Measurements from ENCODE around the gene PIGS. TPM values are rescaled to one million over a fixed set of nuclear protein-coding genes. Genes with fewer than 3 reads are reported as not detected.
A peak's percentile ranks its signal among the peaks of the same experiment; 100 is the strongest.

Gene PIGS
- total RNA-seq (2014; rRNA removed; shearing (Covaris generic)), result 57.8 and 76.0 TPM in 2 replicates
- polyA plus RNA-seq (2016; fragmentation: Nextera tagmentation; extraction: Ambion mirVana), result 68.8 and 72.7 TPM in 2 replicates

DNA sequence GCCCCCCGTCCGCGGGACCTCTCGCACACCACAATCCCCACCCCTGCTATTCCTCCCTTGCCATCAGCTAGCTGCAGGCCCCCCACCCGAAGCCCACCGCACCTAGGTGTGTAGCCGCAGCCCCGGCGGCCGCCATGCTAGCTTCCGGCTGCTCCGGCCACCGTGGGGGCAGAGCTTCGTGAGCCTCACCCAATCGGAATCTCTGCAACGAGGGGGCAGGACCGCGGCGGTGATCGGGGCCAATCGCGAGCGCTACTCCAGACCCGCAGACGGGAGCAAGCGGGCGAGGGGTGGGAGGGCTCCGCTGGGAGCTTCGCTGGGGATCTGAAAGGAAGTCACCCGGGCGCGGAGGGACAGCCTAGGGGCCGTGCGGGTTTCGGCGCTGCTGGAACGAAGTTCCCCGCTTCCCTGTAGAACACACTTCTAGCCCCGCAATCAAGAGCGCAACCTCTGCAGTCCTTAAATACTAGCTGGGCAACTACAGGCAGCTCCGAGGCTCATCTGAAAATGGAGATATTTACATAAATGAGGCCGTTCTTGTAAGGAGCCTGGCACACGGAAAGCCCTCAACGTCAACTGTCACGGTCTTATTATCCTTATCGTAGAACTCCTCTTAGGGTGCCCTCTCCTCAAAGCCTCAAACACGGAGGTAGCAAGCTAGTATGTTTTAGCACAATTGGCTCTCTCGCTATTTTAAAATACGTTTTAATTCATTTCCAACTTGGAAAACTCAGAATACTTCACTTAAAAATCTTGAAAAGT, at the start of gene PIGS:
TSS of gene PIGS (minus strand) at position 164 of the 762 bp plus-strand sequence. CDS start at position 136, 28 bp downstream.
- no peaks in the 10 kb centered on the region for H4K20me1 ChIP-seq (ENCODE audit: insufficient read depth)
- H3K9ac ChIP-seq, result peak within 1 kb of the TSS; percentile 83
- no peaks in the 10 kb centered on the region for H3F3A ChIP-seq (ENCODE audit: insufficient read depth)
- no peaks in the 10 kb centered on the region for H3K36me3 ChIP-seq (ENCODE audit: low read depth)
- 1 to 2% methylated on average over 45 to 49 of the region's 49 CpGs for whole genome bisulfite sequencing, 2 experiments (ENCODE audit: low coverage in 1 of 2, low lambda C conversion rate in 2 of 2, missing lambda C conversion rate in 2 of 2)
- H3K4me2 ChIP-seq (ENCODE audit: unreplicated experiment), result peak within 1 kb of the TSS; percentile 94
- no peaks in the 10 kb centered on the region for H3K9me2 ChIP-seq (ENCODE audit: insufficient read depth)
- H3K79me2 ChIP-seq (ENCODE audit: insufficient read depth), result peaks cover 43% of the 10 kb centered on the region
- H3K4me3 ChIP-seq, result peak within 1 kb of the TSS; percentile 80
- peak within 1 kb of the TSS; percentile 94 for H2AFZ ChIP-seq
- peaks cover 14% of the 10 kb centered on the region; the same call in 1 of the 2 replicates for H3K4me1 ChIP-seq (ENCODE audit: insufficient read depth)
- H3K9me3 ChIP-seq (ENCODE audit: low read depth), result no peaks in the 10 kb centered on the region
- no peaks in the 10 kb centered on the region for H3K27me3 ChIP-seq (replicated peaks; ENCODE audit: insufficient read depth)
- DNase-seq, result peak; percentile 97
- in situ Hi-C loops (cut with MboI), result no loop called here
- no peak for TF ChIP-seq EZH2phosphoT487 (IDR thresholded peaks at IDR 0.05; ENCODE audit: insufficient read depth, low read depth)
- TF ChIP-seq EZH2 (IDR thresholded peaks at IDR 0.05; ENCODE audit: insufficient read depth, poor library complexity, severe bottlenecking), result no peak
- H3K27ac ChIP-seq, result 0 out of 2 replicates have a peak within 1 kb of the TSS, but pooled peaks have one; percentile 3

DNA sequence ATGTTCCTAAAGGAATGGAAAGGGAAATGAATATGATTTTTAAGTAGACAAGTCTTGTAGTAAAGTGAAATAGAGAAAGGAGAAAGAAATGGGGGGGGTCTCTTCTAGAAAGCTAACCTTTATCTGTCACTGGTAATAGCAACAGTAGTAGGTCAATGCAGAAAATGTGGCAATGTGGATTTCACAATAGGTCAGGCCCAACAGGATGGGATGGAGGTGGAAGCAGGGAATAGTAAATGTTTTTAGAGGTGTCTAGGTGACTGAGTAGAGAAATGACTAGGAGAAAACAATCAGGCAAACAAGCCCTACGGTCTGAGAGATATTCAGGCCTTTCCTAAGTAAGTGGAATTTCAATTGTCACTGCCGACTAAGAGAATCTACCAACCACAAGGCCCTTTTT, 48.7 kb upstream of the PIGS start:
- H3K27ac ChIP-seq, result no peak overlapping the region
- WGBS, 2 experiments (ENCODE audit: low coverage in 1 of 2, low lambda C conversion rate in 2 of 2, missing lambda C conversion rate in 2 of 2), result 92 to 98% methylated on average over 2 of the region's 2 CpGs

GRCh38 chr17:28618464-28618863, 47.1 kb upstream of the PIGS start:
- Histone ChIP-seq H2AFZ (no peak overlapping the region), H3K36me3 (ENCODE audit: low read depth) (peaks cover 91% of the 10 kb centered on the region), H3K4me1 (ENCODE audit: insufficient read depth) (no peaks in the 10 kb centered on the region), H3K9me3 (ENCODE audit: low read depth) (no peaks in the 10 kb centered on the region), H3K4me3 (no peak overlapping the region), H3F3A (ENCODE audit: insufficient read depth) (peaks cover 5% of the 10 kb centered on the region; the same call in 1 of the 2 replicates), H3K79me2 (ENCODE audit: insufficient read depth) (no peaks in the 10 kb centered on the region), H3K9ac (no peak overlapping the region), H3K4me2 (ENCODE audit: unreplicated experiment) (no peak overlapping the region), H3K27ac (no peak overlapping the region), H3K27me3 (replicated peaks; ENCODE audit: insufficient read depth) (no peaks in the 10 kb centered on the region), H4K20me1 (ENCODE audit: insufficient read depth) (no peaks in the 10 kb centered on the region), H3K9me2 (ENCODE audit: insufficient read depth) (no peaks in the 10 kb centered on the region)
- WGBS, 2 experiments (ENCODE audit: low coverage in 1 of 2, low lambda C conversion rate in 2 of 2, missing lambda C conversion rate in 2 of 2), result 99% methylated on average over 3 of the region's 3 CpGs
- in situ Hi-C loops (cut with MboI), result no loop called here
- DNase-seq, result no peak
- TF ChIP-seq EZH2phosphoT487 (IDR thresholded peaks at IDR 0.05; ENCODE audit: insufficient read depth, low read depth) (no peak), EZH2 (IDR thresholded peaks at IDR 0.05; ENCODE audit: insufficient read depth, poor library complexity, severe bottlenecking) (no peak)

More for the DNA sequence above, 48.7 kb upstream of the PIGS start:
- Histone ChIP-seq H3K36me3 (ENCODE audit: low read depth) (peaks cover 93% of the 10 kb centered on the region), H3K4me1 (ENCODE audit: insufficient read depth) (no peaks in the 10 kb centered on the region), H3K4me3 (no peak overlapping the region), H3K9ac (no peak overlapping the region), H3F3A (ENCODE audit: insufficient read depth) (peaks cover 5% of the 10 kb centered on the region; the same call in 1 of the 2 replicates), H3K4me2 (ENCODE audit: unreplicated experiment) (no peak overlapping the region), H3K9me2 (ENCODE audit: insufficient read depth) (no peaks in the 10 kb centered on the region), H3K27me3 (replicated peaks; ENCODE audit: insufficient read depth) (no peaks in the 10 kb centered on the region), H3K79me2 (ENCODE audit: insufficient read depth) (no peaks in the 10 kb centered on the region), H4K20me1 (ENCODE audit: insufficient read depth) (no peaks in the 10 kb centered on the region), H2AFZ (no peak overlapping the region), H3K9me3 (ENCODE audit: low read depth) (no peaks in the 10 kb centered on the region)
- in situ Hi-C loops (cut with MboI), result no loop called here
- TF ChIP-seq EZH2 (IDR thresholded peaks at IDR 0.05; ENCODE audit: insufficient read depth, poor library complexity, severe bottlenecking) (no peak), EZH2phosphoT487 (IDR thresholded peaks at IDR 0.05; ENCODE audit: insufficient read depth, low read depth) (no peak)
- no peak for DNase-seq

DNA sequence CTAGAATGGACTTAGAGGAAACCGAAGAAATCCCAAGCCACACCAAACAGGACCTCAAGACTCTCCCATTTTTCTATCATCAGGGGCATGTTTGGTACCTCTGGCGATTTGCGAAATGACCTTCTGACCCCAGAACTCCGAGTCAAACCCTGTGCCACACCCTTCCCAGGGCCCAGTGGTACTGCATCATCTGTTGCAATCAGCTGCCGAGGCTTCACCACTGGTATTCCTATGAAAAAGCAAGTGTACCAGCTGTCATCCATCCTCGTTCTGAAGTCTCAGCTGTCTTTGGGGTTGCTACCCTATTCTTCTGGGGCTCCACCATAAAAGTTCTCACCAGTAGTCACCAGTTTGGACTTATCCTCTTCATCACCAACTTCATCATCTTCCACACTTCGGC, 45.0 kb upstream of the PIGS start:
- H3K27me3 ChIP-seq (replicated peaks; ENCODE audit: insufficient read depth), result no peaks in the 10 kb centered on the region

More for the DNA sequence above, 45.0 kb upstream of the PIGS start:
- no peaks in the 10 kb centered on the region for H3K4me1 ChIP-seq (ENCODE audit: insufficient read depth)
- H3K36me3 ChIP-seq (ENCODE audit: low read depth), result peaks cover 69% of the 10 kb centered on the region
- H3K4me3 ChIP-seq, result no peak overlapping the region
- H2AFZ ChIP-seq, result no peak overlapping the region
- DNase-seq, result no peak
- no peak overlapping the region for H3K9ac ChIP-seq
- H3K79me2 ChIP-seq (ENCODE audit: insufficient read depth), result no peaks in the 10 kb centered on the region
- H4K20me1 ChIP-seq (ENCODE audit: insufficient read depth), result no peaks in the 10 kb centered on the region
- H3K9me3 ChIP-seq (ENCODE audit: low read depth), result no peaks in the 10 kb centered on the region
- TF ChIP-seq EZH2 (IDR thresholded peaks at IDR 0.05; ENCODE audit: insufficient read depth, poor library complexity, severe bottlenecking), result no peak
- TF ChIP-seq EZH2phosphoT487 (IDR thresholded peaks at IDR 0.05; ENCODE audit: insufficient read depth, low read depth), result no peak
- WGBS, 2 experiments (ENCODE audit: low coverage in 1 of 2, low lambda C conversion rate in 2 of 2, missing lambda C conversion rate in 2 of 2), result 85% methylated on average over 7 of the region's 7 CpGs
- in situ Hi-C loops (cut with MboI), result no loop called here
- no peaks in the 10 kb centered on the region for H3K9me2 ChIP-seq (ENCODE audit: insufficient read depth)
- H3K27ac ChIP-seq, result no peak overlapping the region
- no peak overlapping the region for H3K4me2 ChIP-seq (ENCODE audit: unreplicated experiment)
- H3F3A ChIP-seq (ENCODE audit: insufficient read depth), result peaks cover 5% of the 10 kb centered on the region; the same call in 1 of the 2 replicates
